ENCODE data around the gene DENND1A.

DNA sequence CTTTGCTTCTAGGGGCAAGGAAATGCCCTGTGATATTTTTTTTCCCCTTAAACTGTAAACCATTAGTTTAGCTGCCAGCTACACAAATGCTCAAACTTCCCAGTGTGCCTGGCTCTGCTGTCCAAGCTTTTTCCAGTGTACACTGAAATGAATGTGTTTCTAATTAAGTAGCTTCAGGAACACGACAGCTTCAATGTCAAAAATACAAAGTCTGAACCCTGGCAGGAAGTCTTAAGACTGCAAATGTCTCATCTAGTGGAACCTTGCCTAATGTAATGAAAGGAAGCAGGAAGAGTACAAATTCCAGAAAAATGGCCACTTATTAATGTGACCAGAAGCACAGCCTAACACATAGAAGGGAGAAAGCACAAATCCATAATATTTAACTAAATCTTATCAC lies 318.7 kb downstream of the DENND1A start:
- TF ChIP-seq EZH2 (IDR thresholded peaks at IDR 0.05; ENCODE audit: low read length, unreplicated experiment) (no peak), EZH2phosphoT487 (IDR thresholded peaks at IDR 0.05; ENCODE audit: borderline replicate concordance, low read length) (no peak)
- TF ChIP-seq, protein P1, sequence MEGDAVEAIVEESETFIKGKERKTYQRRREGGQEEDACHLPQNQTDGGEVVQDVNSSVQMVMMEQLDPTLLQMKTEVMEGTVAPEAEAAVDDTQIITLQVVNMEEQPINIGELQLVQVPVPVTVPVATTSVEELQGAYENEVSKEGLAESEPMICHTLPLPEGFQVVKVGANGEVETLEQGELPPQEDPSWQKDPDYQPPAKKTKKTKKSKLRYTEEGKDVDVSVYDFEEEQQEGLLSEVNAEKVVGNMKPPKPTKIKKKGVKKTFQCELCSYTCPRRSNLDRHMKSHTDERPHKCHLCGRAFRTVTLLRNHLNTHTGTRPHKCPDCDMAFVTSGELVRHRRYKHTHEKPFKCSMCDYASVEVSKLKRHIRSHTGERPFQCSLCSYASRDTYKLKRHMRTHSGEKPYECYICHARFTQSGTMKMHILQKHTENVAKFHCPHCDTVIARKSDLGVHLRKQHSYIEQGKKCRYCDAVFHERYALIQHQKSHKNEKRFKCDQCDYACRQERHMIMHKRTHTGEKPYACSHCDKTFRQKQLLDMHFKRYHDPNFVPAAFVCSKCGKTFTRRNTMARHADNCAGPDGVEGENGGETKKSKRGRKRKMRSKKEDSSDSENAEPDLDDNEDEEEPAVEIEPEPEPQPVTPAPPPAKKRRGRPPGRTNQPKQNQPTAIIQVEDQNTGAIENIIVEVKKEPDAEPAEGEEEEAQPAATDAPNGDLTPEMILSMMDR (conservative IDR thresholded peaks at IDR 0.05; ENCODE audit: low read depth, low read length) = no peak

Data from PC-3 (cell line).